ENCODE results near the gene MRM2. TPM values are rescaled to one million over a fixed set of nuclear protein-coding genes. Genes with fewer than 3 reads are reported as not detected.

MRM2 gene
- total and polyA plus RNA-seq, 4 donors = 11.5 to 19.8 (median 14.7) TPM

DNA sequence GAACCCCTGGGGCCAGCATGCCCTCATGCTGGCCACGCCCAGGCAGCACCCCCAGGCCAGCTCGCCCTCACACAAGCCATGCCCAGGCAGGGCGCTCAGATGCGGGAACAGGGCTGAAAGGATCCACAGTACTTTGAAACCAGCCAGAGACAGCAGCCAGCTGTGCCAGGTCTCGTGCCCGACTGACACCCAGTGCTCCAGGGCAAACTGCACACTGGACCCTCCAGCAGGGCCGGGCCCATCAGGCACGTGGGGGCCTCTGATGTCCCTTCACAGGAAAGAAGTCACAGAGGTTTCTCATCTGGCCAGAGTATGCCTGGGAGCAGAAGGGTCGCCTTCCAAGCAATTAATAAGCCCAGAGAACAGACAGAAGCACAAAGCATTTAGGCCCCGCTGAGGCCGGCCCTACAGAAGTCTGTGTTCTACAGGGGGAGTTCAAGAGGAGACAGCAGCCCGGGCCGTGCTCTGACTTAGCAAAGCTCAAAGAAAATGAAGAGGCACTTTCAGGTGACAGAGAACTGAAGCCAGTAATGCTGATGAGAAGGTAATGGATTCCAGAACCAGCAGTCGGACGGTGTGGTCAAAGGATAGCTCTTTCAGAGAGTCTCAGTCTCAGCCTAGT lies 30.6 kb downstream of the MRM2 start:
- DNase-seq = peak in 1 of 2 donors; percentile 64
- WGBS, 2 donors = 88 to 89% methylated on average over 15 of the region's 15 CpGs
- intact Hi-C loops (cut with DNase I) = loop anchor here (5.0 kb wide), 2 partner anchors 549 to 629 kb away; no protein-coding TSS in a partner anchor

GRCh38 chr7:2210551-2211258 lies 31.3 kb downstream of the MRM2 start:
- Histone ChIP-seq H3K27me3 (ENCODE audit: control insufficient read depth in 1 of 2, insufficient read depth in 2 of 2, low read length in 1 of 2) (no peaks in the 10 kb centered on the region), H3K4me3 (ENCODE audit: low read length in 2 of 2) (no peak overlapping the region), H3K9me3 (ENCODE audit: control insufficient read depth, low read length) (no peaks in the 10 kb centered on the region), H3K36me3 (ENCODE audit: control insufficient read depth in 1 of 2, insufficient read depth in 2 of 2, low read length in 1 of 2) (peaks cover 0 to 4% of the 10 kb centered on the region in 2 donors), H3K4me1 (ENCODE audit: control insufficient read depth in 1 of 2, insufficient read depth in 2 of 2, low read length in 2 of 2) (no peaks in the 10 kb centered on the region), H3K27ac (ENCODE audit: low read depth in 1 of 2, low read length in 2 of 2) (no peak overlapping the region)
- ATAC-seq (ENCODE audit: low FRiP score) (no peak), DNase-seq (peak in 1 of 2 donors; percentile 52)
- 92 to 94% methylated on average over 29 to 30 of the region's 30 CpGs for WGBS, 2 donors
- intact Hi-C loops (cut with DNase I) = loop anchor here (5.0 kb wide), 2 partner anchors 548 to 628 kb away; no protein-coding TSS in a partner anchor

More for the DNA sequence above, 30.6 kb downstream of the MRM2 start:
- H3K27ac ChIP-seq (ENCODE audit: low read depth in 1 of 2, low read length in 2 of 2) = no peak overlapping the region
- ATAC-seq (ENCODE audit: low FRiP score) = no peak
- H3K4me3 ChIP-seq (ENCODE audit: low read length in 2 of 2) = no peak overlapping the region
- no peaks in the 10 kb centered on the region for H3K4me1 ChIP-seq (ENCODE audit: control insufficient read depth in 1 of 2, insufficient read depth in 2 of 2, low read length in 2 of 2)
- no peaks in the 10 kb centered on the region for H3K27me3 ChIP-seq (ENCODE audit: control insufficient read depth in 1 of 2, insufficient read depth in 2 of 2, low read length in 1 of 2)
- H3K36me3 ChIP-seq (ENCODE audit: control insufficient read depth in 1 of 2, insufficient read depth in 2 of 2, low read length in 1 of 2) = peaks cover 0 to 7% of the 10 kb centered on the region in 2 donors
- H3K9me3 ChIP-seq (ENCODE audit: control insufficient read depth, low read length) = no peaks in the 10 kb centered on the region

- H3K27me3 ChIP-seq (ENCODE audit: control insufficient read depth in 1 of 2, insufficient read depth in 2 of 2, low read length in 1 of 2) = no peaks in the 10 kb centered on the region
- peak in 1 of 2 donors; percentile 23 for DNase-seq
- no peak overlapping the region for H3K4me3 ChIP-seq (ENCODE audit: low read length in 2 of 2)
- WGBS, 2 donors = 84 to 91% methylated on average over 8 of the region's 8 CpGs
- no peaks in the 10 kb centered on the region for H3K9me3 ChIP-seq (ENCODE audit: control insufficient read depth, low read length)
- intact Hi-C loops (cut with DNase I) = loop anchor here (5.0 to 10.0 kb wide), 4 partner anchors 103 to 628 kb away; no protein-coding TSS in a partner anchor
- H3K27ac ChIP-seq (ENCODE audit: low read depth in 1 of 2, low read length in 2 of 2) = no peak overlapping the region
- peaks cover 0 to 1% of the 10 kb centered on the region in 2 donors for H3K36me3 ChIP-seq (ENCODE audit: control insufficient read depth in 1 of 2, insufficient read depth in 2 of 2, low read length in 1 of 2)
- ATAC-seq (ENCODE audit: low FRiP score) = no peak
- no peaks in the 10 kb centered on the region for H3K4me1 ChIP-seq (ENCODE audit: control insufficient read depth in 1 of 2, insufficient read depth in 2 of 2, low read length in 2 of 2)
These were observed 32.1 kb downstream of the MRM2 start for GRCh38 chr7:2209961-2210323.

DNA sequence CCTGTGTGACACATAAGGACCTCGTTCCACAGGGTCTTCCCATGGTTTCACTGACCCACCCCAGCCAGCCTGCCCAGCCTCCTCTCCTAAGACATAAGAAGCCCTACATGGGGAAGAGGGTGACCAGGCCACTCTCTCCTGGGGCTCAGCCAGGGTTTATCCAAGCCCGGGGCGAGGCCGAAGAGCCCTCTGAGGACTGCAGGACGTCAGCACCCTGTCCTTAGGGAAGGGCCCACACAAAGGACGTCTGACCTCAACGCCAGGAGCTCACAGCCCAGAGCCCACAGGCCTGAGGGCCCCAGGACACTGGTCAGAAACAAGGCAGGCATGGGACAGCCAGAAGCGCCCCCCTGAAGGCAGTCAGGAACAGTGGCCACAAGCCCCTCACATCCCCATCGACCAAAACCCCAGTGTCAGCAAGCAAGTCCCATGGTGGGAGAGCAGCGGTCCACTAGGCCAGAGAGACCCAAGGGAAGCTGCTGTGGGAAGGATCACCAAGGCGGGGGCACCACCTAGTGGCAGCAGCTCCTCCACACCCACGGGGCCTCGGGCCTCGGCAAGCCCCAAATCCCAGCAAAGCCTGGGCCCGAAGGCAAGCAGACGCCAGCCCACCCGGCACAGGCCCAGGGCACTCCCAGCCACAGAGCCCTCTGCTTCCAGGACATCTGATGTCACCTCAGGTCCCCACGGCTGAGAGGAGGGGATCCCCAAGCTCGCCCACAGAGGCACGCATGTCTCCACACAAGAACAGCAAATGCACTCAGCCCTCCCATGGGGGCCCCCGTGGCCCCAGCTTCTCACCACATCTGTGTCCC lies 32.7 kb downstream of the MRM2 start:
- DNase-seq (peak; percentile 79 to 92), ATAC-seq (ENCODE audit: low FRiP score) (peak; percentile 76)
- no peaks in the 10 kb centered on the region for H3K27me3 ChIP-seq (ENCODE audit: control insufficient read depth in 1 of 2, insufficient read depth in 2 of 2, low read length in 1 of 2)
- no peaks in the 10 kb centered on the region for H3K4me1 ChIP-seq (ENCODE audit: control insufficient read depth in 1 of 2, insufficient read depth in 2 of 2, low read length in 2 of 2)
- H3K4me3 ChIP-seq (ENCODE audit: low read length in 2 of 2) = no peak overlapping the region
- no peaks in the 10 kb centered on the region for H3K9me3 ChIP-seq (ENCODE audit: control insufficient read depth, low read length)
- no peak overlapping the region for H3K27ac ChIP-seq (ENCODE audit: low read depth in 1 of 2, low read length in 2 of 2)
- intact Hi-C loops (cut with DNase I) = loop anchor here (5.0 to 10.0 kb wide), 3 partner anchors 102 to 627 kb away; no protein-coding TSS in a partner anchor
- whole genome bisulfite sequencing, 2 donors = 48 to 50% methylated on average over 18 to 21 of the region's 21 CpGs
- peaks cover 0 to 1% of the 10 kb centered on the region in 2 donors for H3K36me3 ChIP-seq (ENCODE audit: control insufficient read depth in 1 of 2, insufficient read depth in 2 of 2, low read length in 1 of 2)

- H3K27me3 ChIP-seq (ENCODE audit: control insufficient read depth in 1 of 2, insufficient read depth in 2 of 2, low read length in 1 of 2) = no peaks in the 10 kb centered on the region
- no peak overlapping the region for H3K4me3 ChIP-seq (ENCODE audit: low read length in 2 of 2)
- no peak overlapping the region for H3K27ac ChIP-seq (ENCODE audit: low read depth in 1 of 2, low read length in 2 of 2)
- ATAC-seq (ENCODE audit: low FRiP score) (no peak), DNase-seq (peak in 1 of 2 donors; percentile 52)
- H3K9me3 ChIP-seq (ENCODE audit: control insufficient read depth, low read length) = no peaks in the 10 kb centered on the region
- H3K4me1 ChIP-seq (ENCODE audit: control insufficient read depth in 1 of 2, insufficient read depth in 2 of 2, low read length in 2 of 2) = no peaks in the 10 kb centered on the region
- 94 to 95% methylated on average over 16 of the region's 16 CpGs for WGBS, 2 donors
- peaks cover 0 to 1% of the 10 kb centered on the region in 2 donors for H3K36me3 ChIP-seq (ENCODE audit: control insufficient read depth in 1 of 2, insufficient read depth in 2 of 2, low read length in 1 of 2)
- intact Hi-C loops (cut with DNase I) = loop anchor here (5.0 to 10.0 kb wide), 3 partner anchors 101 to 626 kb away; no protein-coding TSS in a partner anchor
These were observed 33.3 kb downstream of the MRM2 start for GRCh38 chr7:2208712-2209111.

GRCh38 chr7:2205036-2205780 lies 36.8 kb downstream of the MRM2 start:
- 59 to 66% methylated on average over 16 of the region's 16 CpGs for WGBS, 2 donors
- H3K36me3 ChIP-seq (ENCODE audit: control insufficient read depth in 1 of 2, insufficient read depth in 2 of 2, low read length in 1 of 2) = no peaks in the 10 kb centered on the region
- intact Hi-C loops (cut with DNase I) = loop anchor here (5.0 to 10.0 kb wide), 3 partner anchors 98 to 623 kb away; no protein-coding TSS in a partner anchor
- no peaks in the 10 kb centered on the region for H3K9me3 ChIP-seq (ENCODE audit: control insufficient read depth, low read length)
- H3K27ac ChIP-seq (ENCODE audit: low read depth in 1 of 2, low read length in 2 of 2) = no peak overlapping the region
- no peaks in the 10 kb centered on the region for H3K4me1 ChIP-seq (ENCODE audit: control insufficient read depth in 1 of 2, insufficient read depth in 2 of 2, low read length in 2 of 2)
- DNase-seq = peak in 1 of 2 donors; percentile 41
- ATAC-seq (ENCODE audit: low FRiP score) = no peak
- no peak overlapping the region for H3K4me3 ChIP-seq (ENCODE audit: low read length in 2 of 2)
- H3K27me3 ChIP-seq (ENCODE audit: control insufficient read depth in 1 of 2, insufficient read depth in 2 of 2, low read length in 1 of 2) = no peaks in the 10 kb centered on the region

- Histone ChIP-seq H3K9me3 (ENCODE audit: control insufficient read depth, low read length) (no peaks in the 10 kb centered on the region), H3K36me3 (ENCODE audit: control insufficient read depth in 1 of 2, insufficient read depth in 2 of 2, low read length in 1 of 2) (no peaks in the 10 kb centered on the region), H3K4me1 (ENCODE audit: control insufficient read depth in 1 of 2, insufficient read depth in 2 of 2, low read length in 2 of 2) (no peaks in the 10 kb centered on the region), H3K4me3 (ENCODE audit: low read length in 2 of 2) (no peak overlapping the region), H3K27me3 (ENCODE audit: control insufficient read depth in 1 of 2, insufficient read depth in 2 of 2, low read length in 1 of 2) (no peaks in the 10 kb centered on the region), H3K27ac (ENCODE audit: low read depth in 1 of 2, low read length in 2 of 2) (no peak overlapping the region)
- intact Hi-C loops (cut with DNase I) = loop anchor here in 1 of 2 donors (10.0 kb wide), 1 partner anchor 540 kb away; no protein-coding TSS in a partner anchor
- WGBS, 2 donors = 87 to 91% methylated on average over 11 of the region's 11 CpGs
- peak in 1 of 2 donors; percentile 69 for DNase-seq
- no peak for ATAC-seq (ENCODE audit: low FRiP score)
These were observed 37.6 kb downstream of the MRM2 start for GRCh38 chr7:2204446-2204845.

Data from aorta (tissue), 5 donors.